Neural cell (in vitro differentiated cells): ENCODE results near the gene GPRC5B.

Experiments used
- CTCF ChIP-seq: fragments of 450-650 bp; IDR thresholded peaks from 2 replicates; pipeline ENCODE4 v1.5.1; 2014; ENCODE audit warnings: antibody characterized with exemption, mild to moderate bottlenecking, moderate library complexity; ENCODE audit not compliant: poor library complexity, severe bottlenecking
- EP300 ChIP-seq: fragments of 450-650 bp; conservative IDR thresholded peaks from 2 replicates; pipeline ENCODE4 v1.6.1; 2014; ENCODE audit warnings: antibody characterized with exemption, mild to moderate bottlenecking, moderate library complexity; ENCODE audit not compliant: poor library complexity, severe bottlenecking
- EZH2 ChIP-seq: fragments of 200-600, 300-800 bp; shearing (Covaris generic), sonication (generic); IDR thresholded peaks from 2 replicates; pipeline ENCODE4 v1.6.1; 2014; ENCODE audit warnings: antibody characterized with exemption, low read length, borderline replicate concordance, mild to moderate bottlenecking; ENCODE audit not compliant: insufficient read depth, poor library complexity, severe bottlenecking
- MXI1 ChIP-seq: fragments of 450-650 bp; conservative IDR thresholded peaks from 2 replicates; pipeline ENCODE4 v1.6.1; 2014; ENCODE audit warnings: antibody characterized with exemption, mild to moderate bottlenecking; ENCODE audit not compliant: poor library complexity, severe bottlenecking
- POLR2AphosphoS5 ChIP-seq: IDR thresholded peaks from 2 replicates; pipeline ENCODE4 v1.6.1; 2012
- REST ChIP-seq: IDR thresholded peaks from 2 replicates; pipeline ENCODE4 v1.6.1; 2012; ENCODE audit warnings: borderline replicate concordance
- TAF1 ChIP-seq: IDR thresholded peaks from 2 replicates; pipeline ENCODE4 v1.6.1; 2012; ENCODE audit warnings: low read depth

DNA sequence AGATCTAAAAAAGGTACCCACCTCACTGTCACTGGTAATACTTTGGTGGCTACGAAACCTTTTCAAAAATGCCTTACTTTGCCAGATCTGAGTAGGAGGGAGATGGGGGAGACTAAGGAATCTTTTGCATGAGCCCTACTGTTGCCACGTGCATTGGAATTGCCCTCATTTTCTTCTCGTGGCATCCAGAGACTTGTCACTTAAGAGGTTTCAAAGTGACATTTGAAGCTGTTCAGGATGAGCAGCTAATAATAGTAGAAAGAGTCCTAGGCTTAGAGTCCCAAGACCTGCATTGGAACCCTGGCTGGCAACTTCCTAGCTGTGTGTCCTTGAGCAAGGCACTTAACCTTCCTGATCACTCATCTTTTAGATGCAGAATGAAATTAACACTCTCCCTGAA lies 43.5 kb downstream of the GPRC5B start:
- TF ChIP-seq CTCF (no peak), MXI1 (no peak), EP300 (no peak), EZH2 (no peak), POLR2AphosphoS5 (no peak), TAF1 (no peak), REST (no peak)
